ENCODE data around the gene CDKN2A.
"Not testable (repeated sequence)": the region's sequence is repeated elsewhere in the genome, so short reads cannot be mapped to it uniquely, and the experiment has no call there.

The CDKN2A gene

GRCh38 chr9:21982391-21982790 is 11.8 kb downstream of the CDKN2A start:
- no peak for DNase-seq (ENCODE audit: low spot score)

GRCh38 chr9:21976334-21976875 is 17.8 kb downstream of the CDKN2A start:
- no peak for DNase-seq (ENCODE audit: low spot score)

- no peak for DNase-seq (ENCODE audit: low spot score)
Observed at GRCh38 chr9:21974722-21975409, 19.3 kb downstream of the CDKN2A start.

GRCh38 chr9:21974343-21974721 is 19.9 kb downstream of the CDKN2A start:
- no peak for DNase-seq (ENCODE audit: low spot score)

- DNase-seq (ENCODE audit: low spot score), result no peak
Observed at GRCh38 chr9:21972361-21972760, 21.8 kb downstream of the CDKN2A start.

GRCh38 chr9:21970800-21971640 is 23.2 kb downstream of the CDKN2A start:
- DNase-seq (ENCODE audit: low spot score), result no peak

- no peak for DNase-seq (ENCODE audit: low spot score)
Observed at GRCh38 chr9:21969951-21970799, 24.0 kb downstream of the CDKN2A start.

- no peak for DNase-seq (ENCODE audit: low spot score)
Observed at GRCh38 chr9:21969011-21969940, 24.9 kb downstream of the CDKN2A start.

- no peak for DNase-seq (ENCODE audit: low spot score)
Observed at GRCh38 chr9:21968331-21969010, 25.7 kb downstream of the CDKN2A start.

GRCh38 chr9:21967702-21968101 is 26.5 kb downstream of the CDKN2A start:
- DNase-seq (ENCODE audit: low spot score), result no peak

- no peak for DNase-seq (ENCODE audit: low spot score)
Observed at GRCh38 chr9:21967169-21967568, 27.0 kb downstream of the CDKN2A start.

GRCh38 chr9:21966140-21966851 is 27.9 kb downstream of the CDKN2A start:
- DNase-seq (ENCODE audit: low spot score), result no peak

- no peak for DNase-seq (ENCODE audit: low spot score)
Observed at GRCh38 chr9:21965401-21965951, 28.7 kb downstream of the CDKN2A start.

GRCh38 chr9:21964925-21965385 is 29.2 kb downstream of the CDKN2A start:
- DNase-seq (ENCODE audit: low spot score), result no peak

- DNase-seq (ENCODE audit: low spot score), result no peak
Observed at GRCh38 chr9:21961569-21961968, 32.6 kb downstream of the CDKN2A start.

GRCh38 chr9:21959268-21959667 is 34.9 kb downstream of the CDKN2A start:
- DNase-seq (ENCODE audit: low spot score), result not testable (repeated sequence)

- DNase-seq (ENCODE audit: low spot score), result no peak
Observed at GRCh38 chr9:21958833-21959232, 35.4 kb downstream of the CDKN2A start.

GRCh38 chr9:21945606-21946005 is 48.6 kb downstream of the CDKN2A start:
- DNase-seq (ENCODE audit: low spot score), result no peak

- DNase-seq (ENCODE audit: low spot score), result no peak
Observed at GRCh38 chr9:21943464-21943863, 50.7 kb downstream of the CDKN2A start.

All from SW480 (cell line).